Muscle layer of duodenum (tissue), 2 donors: ENCODE measurements around the gene ZSWIM5.
"Not testable (repeated sequence)": the region's sequence is repeated elsewhere in the genome, so short reads cannot be mapped to it uniquely, and the experiment has no call there.

Experiments
- H3K27ac ChIP-seq: one replicate; pipeline ENCODE4 v1.7.0; 2013; ENCODE audit warnings: mild to moderate bottlenecking, low read length
- H3K27me3 ChIP-seq: one replicate; pipeline ENCODE4 v1.7.0; 2013; ENCODE audit warnings: low read depth, mild to moderate bottlenecking, control low read depth, low read length
- H3K36me3 ChIP-seq, 2 donors: one replicate each; pipeline ENCODE4 v1.7.0; 2013; ENCODE audit warnings: low read length in 2 of 2, control low read depth in 1 of 2, mild to moderate bottlenecking in 1 of 2; ENCODE audit not compliant: insufficient read depth in 2 of 2, control insufficient read depth in 1 of 2
- H3K4me1 ChIP-seq, 2 donors: one replicate each; pipeline ENCODE4 v1.7.0; 2013; ENCODE audit warnings: low read length in 2 of 2, mild to moderate bottlenecking in 2 of 2, control low read depth in 1 of 2, moderate library complexity in 1 of 2; ENCODE audit not compliant: insufficient read depth in 2 of 2, control insufficient read depth in 1 of 2
- H3K4me3 ChIP-seq, 2 donors: one replicate each; pipeline ENCODE4 v1.7.0; 2013; ENCODE audit warnings: low read length in 2 of 2, low read depth in 1 of 2, mild to moderate bottlenecking in 1 of 2
- H3K9me3 ChIP-seq, 2 donors: one replicate each; pipeline ENCODE4 v1.7.0; 2013; ENCODE audit warnings: low read length in 2 of 2, control low read depth in 1 of 2, mild to moderate bottlenecking in 1 of 2; ENCODE audit not compliant: control insufficient read depth in 1 of 2
- donor health status: healthy.

Gene ZSWIM5

DNA sequence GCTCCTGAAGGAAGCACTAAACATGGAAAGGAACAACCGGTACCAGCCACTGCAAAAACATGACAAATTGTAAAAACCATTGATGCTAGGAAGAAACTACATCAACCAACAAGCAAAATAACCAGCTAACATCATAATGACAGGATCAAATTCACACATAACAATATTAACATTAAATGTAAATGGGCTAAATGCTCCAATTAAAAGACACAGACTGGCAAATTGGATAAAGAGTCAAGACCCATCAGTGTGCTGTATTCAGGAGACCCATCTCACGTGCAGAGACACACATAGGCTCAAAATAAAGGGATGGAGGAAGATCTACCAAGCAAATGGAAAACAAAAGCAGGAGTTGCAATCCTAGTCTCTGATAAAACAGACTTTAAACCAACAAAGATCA, 42.1 kb downstream of the ZSWIM5 start:
- not testable (repeated sequence) for H3K27me3 ChIP-seq, H3K4me3 ChIP-seq, H3K27ac ChIP-seq, H3K36me3 ChIP-seq, H3K4me1 ChIP-seq, H3K9me3 ChIP-seq

DNA sequence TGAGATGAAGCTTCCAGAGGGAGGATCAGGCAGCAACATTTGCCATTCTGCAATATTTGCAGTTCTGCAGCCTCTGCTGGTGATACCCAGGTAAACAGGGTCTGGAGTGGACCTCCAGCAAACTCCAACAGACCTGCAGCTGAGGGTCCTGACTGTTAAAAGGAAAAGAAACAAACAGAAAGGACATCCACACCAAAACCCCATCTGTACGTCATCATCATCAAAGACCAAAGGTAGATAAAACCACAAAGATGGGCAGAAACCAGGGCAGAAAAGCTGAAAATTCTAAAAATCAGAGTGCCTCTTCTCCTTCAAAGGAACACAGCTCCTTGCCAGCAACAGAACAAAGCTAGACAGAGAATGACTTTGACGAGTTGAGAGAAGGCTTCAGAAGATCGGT, 43.3 kb downstream of the ZSWIM5 start:
- H3K36me3 ChIP-seq, H3K9me3 ChIP-seq, H3K27me3 ChIP-seq, H3K27ac ChIP-seq, H3K4me1 ChIP-seq, H3K4me3 ChIP-seq: not testable (repeated sequence)

DNA sequence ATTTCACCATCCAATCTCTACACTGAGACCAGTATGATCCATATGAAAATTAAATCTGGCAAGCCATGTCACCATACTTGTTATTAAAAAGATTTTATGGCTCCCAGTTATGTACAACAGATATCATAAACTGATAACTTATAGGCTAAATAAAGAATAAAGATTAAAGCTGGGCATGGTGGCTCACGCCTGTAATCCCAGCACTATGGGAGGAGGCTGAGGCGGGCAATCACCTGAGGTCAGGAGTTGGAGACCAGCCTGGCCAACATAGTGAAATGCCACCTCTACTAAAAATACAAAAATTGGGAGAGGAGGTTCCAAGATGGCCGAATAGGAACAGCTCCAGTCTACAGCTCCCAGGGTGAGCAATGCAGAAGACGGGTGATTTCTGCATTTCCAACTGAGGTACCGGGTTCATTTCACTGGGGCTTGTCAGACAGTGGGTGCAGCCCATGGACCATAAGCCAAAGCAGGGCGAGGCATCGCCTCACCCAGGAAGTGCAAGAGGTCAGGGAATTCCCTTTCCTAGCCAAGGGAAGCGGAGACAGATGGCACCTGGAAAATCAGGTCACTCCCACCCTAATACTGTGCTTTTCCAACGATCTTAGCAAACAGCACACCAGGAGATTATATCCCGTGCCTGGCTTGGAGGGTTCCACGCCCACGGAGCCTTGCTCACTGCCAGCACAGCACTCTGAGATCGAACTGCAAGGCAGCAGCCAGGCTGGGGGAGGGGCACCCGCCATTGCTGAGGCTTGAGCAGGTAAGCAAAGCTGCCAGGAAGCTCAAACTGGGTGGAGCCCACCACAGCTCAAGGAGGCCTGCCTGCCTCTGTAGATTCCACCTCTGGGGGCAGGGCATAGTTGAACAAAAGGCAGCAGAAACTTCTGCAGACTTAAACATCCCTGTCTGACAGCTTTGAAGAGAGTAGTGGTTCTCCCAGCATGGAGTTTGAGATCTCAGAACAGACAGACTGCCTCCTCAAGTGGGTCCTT, 44.1 kb downstream of the ZSWIM5 start:
- H3K36me3 ChIP-seq, H3K27me3 ChIP-seq: not testable (repeated sequence)

DNA sequence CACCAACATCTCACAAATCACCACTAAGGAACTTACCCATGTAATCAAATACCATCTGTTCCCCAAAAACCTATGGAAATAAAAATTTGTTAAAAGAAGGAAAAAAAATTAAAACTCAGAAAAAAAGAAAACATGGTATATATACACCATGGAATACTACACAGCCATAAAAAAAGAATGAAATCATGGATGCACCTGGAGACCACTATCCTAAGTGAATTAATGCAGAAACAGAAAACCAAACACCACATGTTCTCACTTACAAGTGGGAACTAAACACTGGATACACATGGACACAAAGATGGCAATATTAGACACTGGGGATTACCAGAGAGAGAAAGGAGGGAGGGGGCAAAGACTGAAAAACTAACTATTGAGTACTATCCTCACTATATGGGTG, 50.4 kb downstream of the ZSWIM5 start:
- H3K4me1 ChIP-seq: no peaks in the 10 kb centered on the region
- H3K27ac ChIP-seq: no peak overlapping the region
- H3K36me3 ChIP-seq: no peaks in the 10 kb centered on the region
- peaks cover 0 to 3% of the 10 kb centered on the region in 2 donors for H3K9me3 ChIP-seq
- H3K4me3 ChIP-seq: no peak overlapping the region
- H3K27me3 ChIP-seq: no peaks in the 10 kb centered on the region

More for the DNA sequence above, 44.1 kb downstream of the ZSWIM5 start:
- not testable (repeated sequence) for H3K9me3 ChIP-seq, H3K4me3 ChIP-seq, H3K4me1 ChIP-seq, H3K27ac ChIP-seq

DNA sequence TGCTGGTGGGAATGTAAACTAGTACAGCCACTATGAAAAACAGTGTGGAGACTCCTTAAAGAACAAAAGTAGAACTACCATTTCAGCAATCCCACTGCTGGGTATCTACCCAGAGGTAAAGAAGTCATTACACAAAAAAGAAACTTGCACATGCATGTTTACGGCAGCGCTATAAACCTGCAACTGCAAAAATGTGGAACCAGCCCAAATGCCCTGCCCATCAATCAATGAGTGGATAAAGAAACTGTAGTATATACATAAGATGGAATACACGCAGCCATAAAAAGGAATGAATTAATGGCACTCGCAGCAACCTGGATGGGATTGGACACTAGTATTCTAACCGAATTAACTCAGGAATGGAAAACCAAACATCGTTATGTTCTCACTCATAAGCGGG, 51.0 kb downstream of the ZSWIM5 start:
- Histone ChIP-seq H3K27ac (no peak overlapping the region), H3K36me3 (no peaks in the 10 kb centered on the region), H3K4me3 (no peak overlapping the region), H3K9me3 (peaks cover 0 to 3% of the 10 kb centered on the region in 2 donors), H3K27me3 (no peaks in the 10 kb centered on the region), H3K4me1 (no peaks in the 10 kb centered on the region)

DNA sequence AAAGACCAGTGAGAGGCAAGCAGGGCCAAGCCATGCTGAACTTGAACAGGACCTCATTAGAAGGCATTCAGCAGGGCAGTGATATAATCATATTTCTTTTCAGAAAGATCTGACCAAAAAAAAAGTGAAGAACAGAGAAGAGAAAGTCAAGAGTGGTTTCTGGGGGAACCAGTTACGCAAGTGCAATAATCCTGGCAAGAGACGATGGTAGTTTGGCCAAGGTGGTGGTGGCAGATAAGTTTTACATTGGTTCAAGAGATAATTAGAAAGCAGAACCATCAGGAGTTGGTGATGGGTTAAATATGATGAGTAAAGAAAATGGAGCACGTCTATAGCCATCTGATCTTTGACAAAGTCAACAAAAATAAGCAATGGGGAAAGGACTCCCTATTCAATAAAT, 54.3 kb downstream of the ZSWIM5 start:
- no peaks in the 10 kb centered on the region for H3K36me3 ChIP-seq
- no peaks in the 10 kb centered on the region for H3K4me1 ChIP-seq
- no peak overlapping the region for H3K27ac ChIP-seq
- H3K9me3 ChIP-seq: peaks cover 0 to 3% of the 10 kb centered on the region in 2 donors
- no peak overlapping the region for H3K4me3 ChIP-seq
- H3K27me3 ChIP-seq: no peaks in the 10 kb centered on the region

DNA sequence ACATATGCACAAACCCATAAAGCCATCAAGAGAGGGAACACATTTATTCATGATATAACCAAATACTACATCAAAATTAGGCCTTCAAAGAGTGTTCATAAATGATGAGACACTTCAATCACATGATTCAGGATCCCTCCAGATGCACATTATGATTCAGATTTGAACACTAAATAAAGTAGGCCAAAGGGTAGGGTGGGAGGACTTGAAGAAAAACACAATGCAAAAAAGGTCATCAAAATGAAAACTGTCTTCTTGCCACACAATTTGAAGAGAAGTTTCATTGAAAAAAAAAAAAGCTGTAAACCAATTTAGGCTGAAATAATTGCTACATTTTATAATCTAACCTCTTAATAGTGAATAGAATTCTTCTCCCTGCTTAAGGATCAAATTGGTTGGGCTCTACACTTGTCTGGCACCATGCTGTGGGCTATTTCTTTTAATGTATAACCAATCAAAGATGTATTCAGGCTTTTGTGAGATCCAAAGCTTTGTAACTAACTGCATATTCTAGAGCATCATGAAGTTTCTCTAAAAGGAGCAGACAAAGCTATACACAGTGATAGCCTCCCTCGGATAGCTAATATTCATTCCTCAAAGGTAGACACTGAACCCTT, 58.1 kb downstream of the ZSWIM5 start:
- H3K27ac ChIP-seq: no peak overlapping the region
- H3K4me3 ChIP-seq: no peak overlapping the region
- H3K27me3 ChIP-seq: no peaks in the 10 kb centered on the region
- no peaks in the 10 kb centered on the region for H3K36me3 ChIP-seq
- no peaks in the 10 kb centered on the region for H3K9me3 ChIP-seq
- H3K4me1 ChIP-seq: no peaks in the 10 kb centered on the region

DNA sequence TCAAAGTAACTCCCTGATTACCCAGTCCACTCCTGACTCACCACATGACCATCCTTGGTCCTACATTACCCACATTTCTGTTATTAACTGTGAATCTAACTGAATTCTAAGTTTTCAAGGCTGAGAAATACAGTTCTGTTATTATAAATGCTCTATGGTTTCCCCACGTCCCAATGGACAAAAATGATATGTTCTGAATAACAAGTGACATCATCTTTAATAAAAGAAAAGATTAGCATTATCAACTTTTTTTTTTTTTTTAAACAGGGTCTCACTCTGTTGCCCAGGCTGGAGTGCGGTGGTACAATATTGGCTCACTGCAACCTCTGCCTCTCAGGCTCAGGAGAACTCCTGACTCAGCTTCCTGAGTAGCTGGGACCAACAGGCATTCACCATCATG, 59.6 kb downstream of the ZSWIM5 start:
- no peak overlapping the region for H3K27ac ChIP-seq
- H3K4me3 ChIP-seq: no peak overlapping the region
- H3K9me3 ChIP-seq: no peaks in the 10 kb centered on the region
- no peaks in the 10 kb centered on the region for H3K4me1 ChIP-seq
- H3K27me3 ChIP-seq: no peaks in the 10 kb centered on the region
- no peaks in the 10 kb centered on the region for H3K36me3 ChIP-seq

DNA sequence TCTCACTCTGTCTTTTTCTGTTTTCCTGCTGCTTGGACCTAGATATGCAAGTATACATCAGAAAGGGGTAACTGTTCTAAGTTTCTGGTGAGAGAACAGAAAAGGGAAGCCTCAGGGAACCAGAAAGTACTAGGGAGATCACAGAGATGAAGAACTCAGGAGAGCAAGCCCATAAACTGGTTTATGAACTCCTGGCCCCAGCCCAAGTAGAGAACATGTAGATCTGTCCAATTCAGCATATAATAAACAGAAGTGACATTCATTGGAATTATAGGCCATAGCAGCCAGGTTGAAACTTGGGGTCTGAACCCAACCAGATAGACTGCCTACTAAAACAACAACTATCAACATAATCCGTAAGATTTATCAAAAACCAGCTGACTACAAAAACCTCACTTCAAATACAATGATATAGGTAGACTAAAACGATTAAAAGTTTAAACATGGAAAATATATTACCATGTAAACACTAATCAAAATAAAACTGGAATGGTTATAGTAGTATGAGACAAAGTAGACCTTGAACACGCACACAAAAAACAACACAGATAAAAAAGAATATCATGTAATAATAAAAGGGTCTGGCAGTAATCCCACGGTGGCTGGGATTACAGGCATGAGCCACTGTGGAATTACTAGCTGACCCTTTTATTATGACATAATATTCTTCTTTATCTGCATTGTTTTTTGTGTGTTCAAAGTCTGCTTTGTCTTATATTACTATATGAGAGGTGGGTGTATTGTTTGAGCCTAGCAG, 65.0 kb downstream of the ZSWIM5 start:
- Histone ChIP-seq H3K4me1 (no peaks in the 10 kb centered on the region), H3K27ac (no peak overlapping the region), H3K4me3 (no peak overlapping the region), H3K9me3 (no peaks in the 10 kb centered on the region), H3K27me3 (no peaks in the 10 kb centered on the region), H3K36me3 (no peaks in the 10 kb centered on the region)

DNA sequence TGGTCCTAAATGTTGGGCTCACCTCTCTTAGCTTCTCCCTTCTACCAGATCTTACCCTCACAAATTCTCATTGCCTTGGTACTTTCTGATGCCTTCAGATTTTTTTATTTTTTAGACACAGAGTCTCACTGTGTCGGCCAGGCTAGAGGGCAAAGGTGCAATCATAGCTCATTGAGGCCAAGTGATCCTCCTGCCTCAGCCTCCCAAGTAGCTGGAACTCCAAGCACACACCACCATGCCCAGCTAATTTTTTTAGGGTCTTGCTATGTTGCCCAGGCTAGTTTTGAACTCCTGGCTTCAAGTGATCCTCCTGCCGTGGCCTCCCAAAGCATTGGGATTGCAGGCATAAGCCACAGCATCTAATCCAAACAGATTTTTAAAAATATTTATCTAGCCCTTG, 69.4 kb downstream of the ZSWIM5 start:
- Histone ChIP-seq H3K9me3 (no peaks in the 10 kb centered on the region), H3K4me1 (no peaks in the 10 kb centered on the region), H3K27me3 (no peaks in the 10 kb centered on the region), H3K4me3 (no peak overlapping the region), H3K36me3 (no peaks in the 10 kb centered on the region), H3K27ac (no peak overlapping the region)

DNA sequence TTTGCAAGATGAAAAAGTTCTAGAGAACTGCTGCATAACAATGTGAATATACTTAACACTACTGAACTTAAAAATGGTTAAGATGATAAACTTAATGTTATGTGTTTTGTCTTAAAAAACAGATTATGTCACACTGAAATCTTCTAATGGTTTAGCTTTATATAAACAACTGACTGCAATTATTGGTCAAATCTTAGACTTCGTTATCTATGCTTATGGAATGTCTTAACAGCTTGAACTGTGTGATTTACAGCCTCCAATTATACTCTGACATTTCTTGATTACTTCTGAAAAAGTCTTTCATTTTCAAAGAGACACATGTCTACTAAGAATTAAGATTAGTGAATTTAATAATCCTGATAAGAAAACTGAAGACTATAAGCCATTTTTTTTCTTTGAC, 71.1 kb downstream of the ZSWIM5 start:
- Histone ChIP-seq H3K9me3 (no peaks in the 10 kb centered on the region), H3K4me1 (no peaks in the 10 kb centered on the region), H3K27me3 (no peaks in the 10 kb centered on the region), H3K36me3 (no peaks in the 10 kb centered on the region), H3K27ac (no peak overlapping the region), H3K4me3 (no peak overlapping the region)
